HFFc6 (cell line): ENCODE measurements around the gene PRKCE. TPM values are rescaled to one million over a fixed set of nuclear protein-coding genes. Genes with fewer than 3 reads are reported as not detected.

Experiments used
- DNase-seq: peaks from one replicate; pipeline ENCODE4 v3.0.0-alpha.2; 2018
- H3K27ac Mint-ChIP-seq: 2 replicates; pipeline ENCODE4 v1.8.0; 2020; ENCODE audit warnings: mild to moderate bottlenecking, mixed read lengths
- H3K27me3 Mint-ChIP-seq: 2 replicates; pipeline ENCODE4 v1.8.0; 2021; ENCODE audit warnings: mild to moderate bottlenecking, moderate library complexity, mixed read lengths; ENCODE audit not compliant: insufficient read depth
- H3K36me3 Mint-ChIP-seq: 2 replicates; pipeline ENCODE4 v1.8.0; 2021; ENCODE audit warnings: low read depth, mixed read lengths
- H3K4me1 Mint-ChIP-seq: 2 replicates; pipeline ENCODE4 v1.8.0; 2020; ENCODE audit warnings: low read depth, mixed read lengths
- H3K4me3 Mint-ChIP-seq: 2 replicates; pipeline ENCODE4 v1.8.0; 2020; ENCODE audit warnings: mild to moderate bottlenecking, moderate library complexity, mixed read lengths
- H3K9me3 Mint-ChIP-seq: 2 replicates; pipeline ENCODE4 v1.8.0; 2020; ENCODE audit warnings: mild to moderate bottlenecking, mixed read lengths
- total RNA-seq, 6 experiments: library from RNA; stranded (reverse); fragmentation: NEBNext Ultra II Directional; extraction: Animal tissue kit (Norgen Biotek cat#: 25700); gene quantifications; 2 replicates in 1 of 6; 3 replicates in 5 of 6; pipeline ENCODE4 v1.2.3, GENCODE V29; 2021
- TF ChIP-seq, protein P1 (sequence below): fragments of 200-600 bp; sonication (generic); IDR thresholded peaks from 2 replicates; pipeline ENCODE4 v1.5.0; 2021; ENCODE audit warnings: antibody characterized with exemption, mild to moderate bottlenecking

The PRKCE gene
- total RNA-seq, 6 experiments from 2014 or later = 10.8 to 13.7 (median 12.0) TPM

GRCh38 chr2:45741161-45741850 is 89.8 kb downstream of the PRKCE start:
- TF ChIP-seq, protein P1, sequence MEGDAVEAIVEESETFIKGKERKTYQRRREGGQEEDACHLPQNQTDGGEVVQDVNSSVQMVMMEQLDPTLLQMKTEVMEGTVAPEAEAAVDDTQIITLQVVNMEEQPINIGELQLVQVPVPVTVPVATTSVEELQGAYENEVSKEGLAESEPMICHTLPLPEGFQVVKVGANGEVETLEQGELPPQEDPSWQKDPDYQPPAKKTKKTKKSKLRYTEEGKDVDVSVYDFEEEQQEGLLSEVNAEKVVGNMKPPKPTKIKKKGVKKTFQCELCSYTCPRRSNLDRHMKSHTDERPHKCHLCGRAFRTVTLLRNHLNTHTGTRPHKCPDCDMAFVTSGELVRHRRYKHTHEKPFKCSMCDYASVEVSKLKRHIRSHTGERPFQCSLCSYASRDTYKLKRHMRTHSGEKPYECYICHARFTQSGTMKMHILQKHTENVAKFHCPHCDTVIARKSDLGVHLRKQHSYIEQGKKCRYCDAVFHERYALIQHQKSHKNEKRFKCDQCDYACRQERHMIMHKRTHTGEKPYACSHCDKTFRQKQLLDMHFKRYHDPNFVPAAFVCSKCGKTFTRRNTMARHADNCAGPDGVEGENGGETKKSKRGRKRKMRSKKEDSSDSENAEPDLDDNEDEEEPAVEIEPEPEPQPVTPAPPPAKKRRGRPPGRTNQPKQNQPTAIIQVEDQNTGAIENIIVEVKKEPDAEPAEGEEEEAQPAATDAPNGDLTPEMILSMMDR = no peak
- Mint-ChIP-seq H3K4me3 (no peak overlapping the region), H3K27me3 (peaks cover 3% of the 10 kb centered on the region), H3K36me3 (no peaks in the 10 kb centered on the region), H3K27ac (no peak overlapping the region), H3K4me1 (peaks cover 44% of the 10 kb centered on the region), H3K9me3 (no peaks in the 10 kb centered on the region)
- peak; percentile 6 for DNase-seq

GRCh38 chr2:45743531-45744396 is 92.3 kb downstream of the PRKCE start:
- TF ChIP-seq, protein P1 = no peak
- peak; percentile 45 for DNase-seq
- Mint-ChIP-seq H3K27me3 (peaks cover 3% of the 10 kb centered on the region; the same call in 1 of the 2 replicates), H3K4me1 (peaks cover 69% of the 10 kb centered on the region), H3K4me3 (peak overlapping the region; percentile 80), H3K36me3 (peaks cover 9% of the 10 kb centered on the region), H3K9me3 (peaks cover 7% of the 10 kb centered on the region), H3K27ac (peak overlapping the region; percentile 96)

DNA sequence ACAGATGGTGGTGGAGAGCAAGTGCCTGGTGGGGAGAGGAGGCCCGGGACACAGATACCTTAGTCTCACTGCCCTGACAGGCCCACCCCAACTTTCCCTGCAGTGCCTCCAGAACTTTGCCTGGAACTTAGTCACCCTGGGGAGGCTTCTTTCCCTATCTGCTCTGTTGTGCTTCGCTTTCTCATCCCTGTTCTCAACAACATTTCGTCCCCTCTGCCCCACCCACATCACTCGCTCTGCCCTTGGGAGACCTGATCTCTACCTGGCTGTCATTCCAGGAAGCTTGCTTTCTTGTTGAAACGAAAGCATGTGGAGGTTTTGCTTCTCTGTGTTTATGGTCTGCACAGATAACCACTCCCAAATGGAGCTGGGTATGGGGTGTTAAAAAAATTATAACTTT is 93.8 kb downstream of the PRKCE start:
- H3K27ac Mint-ChIP-seq = peak overlapping the region; percentile 96; the same call in 1 of the 2 replicates

GRCh38 chr2:45746888-45747287 is 95.4 kb downstream of the PRKCE start:
- peaks cover 89% of the 10 kb centered on the region for H3K4me1 Mint-ChIP-seq
- H3K36me3 Mint-ChIP-seq = peaks cover 9% of the 10 kb centered on the region
- peak overlapping the region; percentile 96 for H3K27ac Mint-ChIP-seq
- peaks cover 3% of the 10 kb centered on the region; the same call in 1 of the 2 replicates for H3K27me3 Mint-ChIP-seq
- TF ChIP-seq, protein P1 = no peak
- no peak overlapping the region for H3K4me3 Mint-ChIP-seq
- DNase-seq = no peak
- peaks cover 7% of the 10 kb centered on the region for H3K9me3 Mint-ChIP-seq

More for the DNA sequence above, 93.8 kb downstream of the PRKCE start:
- peaks cover 84% of the 10 kb centered on the region for H3K4me1 Mint-ChIP-seq
- H3K9me3 Mint-ChIP-seq = peaks cover 7% of the 10 kb centered on the region
- peaks cover 9% of the 10 kb centered on the region for H3K36me3 Mint-ChIP-seq
- peak overlapping the region; percentile 66; the same call in 1 of the 2 replicates for H3K4me3 Mint-ChIP-seq
- TF ChIP-seq, protein P1 = no peak
- DNase-seq = no peak
- peaks cover 3% of the 10 kb centered on the region; the same call in 1 of the 2 replicates for H3K27me3 Mint-ChIP-seq

GRCh38 chr2:45747363-45747762 is 95.9 kb downstream of the PRKCE start:
- DNase-seq = no peak
- peaks cover 7% of the 10 kb centered on the region for H3K9me3 Mint-ChIP-seq
- peaks cover 3% of the 10 kb centered on the region; the same call in 1 of the 2 replicates for H3K27me3 Mint-ChIP-seq
- H3K27ac Mint-ChIP-seq = peak overlapping the region; percentile 99
- TF ChIP-seq, protein P1 = no peak
- peaks cover 9% of the 10 kb centered on the region for H3K36me3 Mint-ChIP-seq
- peaks cover 89% of the 10 kb centered on the region for H3K4me1 Mint-ChIP-seq
- H3K4me3 Mint-ChIP-seq = no peak overlapping the region
